ENCODE results near the gene SORBS1.

- TF ChIP-seq POLR2A (IDR thresholded peaks at IDR 0.05) (no peak), CTCF (IDR thresholded peaks at IDR 0.05) (no peak)
These were observed 75.9 kb downstream of the SORBS1 start for GRCh38 chr10:95485056-95485844.
